Esophagus squamous epithelium (tissue), 5 donors: ENCODE results near the gene CEP19. TPM values are rescaled to one million over a fixed set of nuclear protein-coding genes. Genes with fewer than 3 reads are reported as not detected.

Source experiments
- DNase-seq: peaks from one replicate; lab custom pipeline; 2025; lab: John Stamatoyannopoulos, UW
- H3K27ac ChIP-seq, 4 donors: fragments of 200-600 bp; sonication (generic); one replicate each; pipeline ENCODE4 v1.5.1; 2016 to 2019; ENCODE audit warnings: mild to moderate bottlenecking in 1 of 4
- H3K27me3 ChIP-seq, 4 donors: fragments of 200-600 bp; sonication (generic); 1 replicate in 3 of 4; 2 replicates in 1 of 4; pipeline versions ENCODE4 v1.5.1 to v1.6.0; 2017 to 2021; ENCODE audit warnings: antibody characterized with exemption in 1 of 4
- H3K36me3 ChIP-seq, 3 donors: fragments of 200-600 bp; sonication (generic); one replicate each; pipeline ENCODE4 v1.5.1; 2016 to 2019
- H3K4me1 ChIP-seq, 3 donors: fragments of 200-600 bp; sonication (generic); one replicate each; pipeline ENCODE4 v1.5.1; 2017 to 2019
- H3K4me3 ChIP-seq, 4 donors: fragments of 200-600 bp; sonication (generic); 1 replicate in 3 of 4; 2 replicates in 1 of 4; pipeline ENCODE4 v1.5.1; 2016 to 2019; ENCODE audit warnings: mild to moderate bottlenecking in 2 of 4, moderate library complexity in 1 of 4
- H3K9me3 ChIP-seq, 3 donors: fragments of 200-600 bp; sonication (generic); one replicate each; pipeline ENCODE4 v1.5.1; 2016 to 2019
- POLR2A ChIP-seq, 4 donors: fragments of 450-650 bp; IDR thresholded peaks; one replicate each; pipeline ENCODE4 v1.6.1; 2017; ENCODE audit warnings: antibody characterized with exemption in 4 of 4, mild to moderate bottlenecking in 4 of 4, moderate library complexity in 3 of 4
- WGBS, 2 donors: methylation state at CpG; one replicate each; pipeline ENCODE4 v1.1.5; 2018; 5-methylcytosine and 5-hydroxymethylcytosine counted together
- intact Hi-C: fragments of 100-400 bp; cut with DNase I; formaldehyde crosslinking; loops from one replicate; pipeline ENCODE4 v1.15.0; 2022
- total RNA-seq, 4 donors: library from RNA; depleted of rRNA; stranded (reverse); fragments of >200 nt; gene quantifications; one replicate each; pipeline ENCODE4 v1.1.0, GENCODE V29; 2016
- TF ChIP-seq, protein P1 (sequence below), 6 experiments: fragments of 450-650 bp in 4 of 6; fragments of 200-600 bp in 2 of 6; sonication (generic) in 2 of 6; IDR thresholded peaks; one replicate each; pipeline ENCODE4 v1.5.1; 2016 to 2019; ENCODE audit warnings: antibody characterized with exemption in 6 of 6, mild to moderate bottlenecking in 4 of 6, moderate library complexity in 4 of 6
- donor health status: DM: yes; HTN: yes; CAD: no.

CEP19 gene, protein sequence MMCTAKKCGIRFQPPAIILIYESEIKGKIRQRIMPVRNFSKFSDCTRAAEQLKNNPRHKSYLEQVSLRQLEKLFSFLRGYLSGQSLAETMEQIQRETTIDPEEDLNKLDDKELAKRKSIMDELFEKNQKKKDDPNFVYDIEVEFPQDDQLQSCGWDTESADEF
- 1 to 10 TPM in 3 of 4 donors, under 1 TPM in 1; 0.80 to 3.1 (median 1.2) TPM for total RNA-seq

DNA sequence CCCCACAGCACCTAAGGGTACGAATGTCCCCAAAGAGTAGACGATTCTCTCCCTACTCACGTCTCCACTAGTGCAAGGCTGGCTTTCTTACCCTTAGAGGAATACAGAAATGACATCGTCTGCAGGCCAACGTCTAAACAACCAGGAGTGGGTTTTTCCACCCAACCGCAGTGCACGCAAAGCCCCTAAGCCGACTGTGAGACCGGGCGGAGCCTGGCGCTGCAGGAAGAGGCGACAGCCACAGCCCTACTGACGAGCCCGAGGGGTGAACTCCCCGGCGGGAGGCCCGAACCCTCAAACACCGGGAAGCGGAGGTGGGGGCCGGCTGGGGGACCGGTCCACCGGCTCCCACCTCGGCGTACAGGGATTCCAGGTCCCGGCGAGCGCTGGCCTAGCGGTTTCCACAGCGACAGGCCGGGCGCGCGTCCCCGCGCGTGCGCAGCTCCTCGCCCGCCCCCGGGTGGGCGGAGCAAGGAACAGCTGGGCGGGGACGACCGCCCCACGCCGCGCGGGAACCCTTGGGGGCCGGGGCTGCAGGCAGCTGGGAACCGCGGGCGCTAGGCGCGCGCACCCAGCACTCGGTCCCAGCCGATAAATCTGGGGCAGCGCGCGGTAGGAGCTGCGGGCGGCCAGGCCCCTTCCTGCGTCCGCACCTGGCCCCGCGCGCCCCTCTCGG, at the start of gene CEP19, which contains the start of gene PIGX:
Gene CEP19 (minus strand): TSS at position 413 of the 676 bp plus-strand sequence. CDS start 3,593 bp downstream, outside the sequence.
Gene PIGX (plus strand): TSS at position 540 of the 676 bp plus-strand sequence.
- Histone ChIP-seq H3K9me3 (no peaks in the 10 kb centered on the region), H3K4me1 (peaks cover 14 to 53% (median 20%) of the 10 kb centered on the region in 3 donors), H3K27me3 (no peaks in the 10 kb centered on the region), H3K36me3 (no peaks in the 10 kb centered on the region), H3K4me3 (peak within 1 kb of the TSS; percentile 79 to 95 (median 85)), H3K27ac (peak within 1 kb of the TSS; percentile 92 to 97 (median 96))
- intact Hi-C loops: no loop called here
- 0% methylated on average over 1 of the region's 68 CpGs; no CpG with 5 or more reads in 1 of the 2 donors for WGBS, 2 donors
- peak; percentile 34 for DNase-seq
- peak in 2 of 4 donors; percentile 79 to 92 for TF ChIP-seq POLR2A (IDR thresholded peaks at IDR 0.05)
- TF ChIP-seq, protein P1, sequence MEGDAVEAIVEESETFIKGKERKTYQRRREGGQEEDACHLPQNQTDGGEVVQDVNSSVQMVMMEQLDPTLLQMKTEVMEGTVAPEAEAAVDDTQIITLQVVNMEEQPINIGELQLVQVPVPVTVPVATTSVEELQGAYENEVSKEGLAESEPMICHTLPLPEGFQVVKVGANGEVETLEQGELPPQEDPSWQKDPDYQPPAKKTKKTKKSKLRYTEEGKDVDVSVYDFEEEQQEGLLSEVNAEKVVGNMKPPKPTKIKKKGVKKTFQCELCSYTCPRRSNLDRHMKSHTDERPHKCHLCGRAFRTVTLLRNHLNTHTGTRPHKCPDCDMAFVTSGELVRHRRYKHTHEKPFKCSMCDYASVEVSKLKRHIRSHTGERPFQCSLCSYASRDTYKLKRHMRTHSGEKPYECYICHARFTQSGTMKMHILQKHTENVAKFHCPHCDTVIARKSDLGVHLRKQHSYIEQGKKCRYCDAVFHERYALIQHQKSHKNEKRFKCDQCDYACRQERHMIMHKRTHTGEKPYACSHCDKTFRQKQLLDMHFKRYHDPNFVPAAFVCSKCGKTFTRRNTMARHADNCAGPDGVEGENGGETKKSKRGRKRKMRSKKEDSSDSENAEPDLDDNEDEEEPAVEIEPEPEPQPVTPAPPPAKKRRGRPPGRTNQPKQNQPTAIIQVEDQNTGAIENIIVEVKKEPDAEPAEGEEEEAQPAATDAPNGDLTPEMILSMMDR (IDR thresholded peaks at IDR 0.05): peak in 4 of 6 experiments; percentile 27 to 56 (median 44)

DNA sequence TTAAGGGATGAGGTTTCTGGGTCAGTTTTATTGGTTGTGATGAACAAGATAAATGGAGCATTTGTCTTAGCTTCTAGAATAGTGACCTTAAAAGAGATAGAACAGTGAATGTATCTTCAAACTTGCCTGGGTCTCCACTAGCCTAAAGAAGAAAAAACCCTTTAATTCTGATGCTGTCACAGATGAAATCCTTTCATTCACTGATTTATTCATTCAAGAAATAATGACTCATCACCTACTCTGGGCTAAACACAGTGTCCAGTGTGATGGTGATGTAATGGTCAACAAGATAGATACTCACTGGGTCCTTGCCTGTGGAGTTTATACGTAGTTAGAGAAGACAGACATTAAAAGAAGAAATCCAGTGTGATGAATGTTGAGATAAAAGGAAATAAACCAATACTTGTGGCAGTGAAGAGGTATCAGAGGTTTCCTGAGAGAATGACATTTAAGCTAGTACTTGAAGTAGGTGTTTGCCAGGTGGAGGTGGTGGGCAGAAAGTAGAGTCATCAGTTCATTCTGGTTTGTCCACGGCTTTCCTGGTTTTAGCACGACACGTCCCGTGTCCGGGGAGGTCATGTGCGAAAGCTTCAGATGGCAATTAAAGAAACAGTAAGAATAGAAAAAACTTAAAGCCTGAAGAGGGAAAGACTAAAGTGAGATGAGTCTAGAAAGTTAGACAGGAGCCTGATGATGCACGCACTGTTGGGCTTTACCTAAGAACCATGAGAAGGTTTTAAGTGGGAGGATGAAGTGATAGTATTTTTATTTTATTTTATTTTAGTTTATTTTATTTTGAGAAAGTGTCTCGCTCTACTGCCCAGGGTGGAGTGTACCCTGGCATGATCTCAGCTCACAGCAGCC, 46.1 kb upstream of the CEP19 start:
- H3K27me3 ChIP-seq: no peaks in the 10 kb centered on the region
- DNase-seq: no peak
- H3K9me3 ChIP-seq: peaks cover 0 to 22% (median 18%) of the 10 kb centered on the region in 3 donors
- TF ChIP-seq, protein P1 (IDR thresholded peaks at IDR 0.05): no peak
- TF ChIP-seq POLR2A (IDR thresholded peaks at IDR 0.05): no peak
- H3K4me1 ChIP-seq: no peaks in the 10 kb centered on the region
- WGBS, 2 donors: 82 to 83% methylated on average over 9 of the region's 9 CpGs
- no peak overlapping the region for H3K4me3 ChIP-seq
- H3K27ac ChIP-seq: no peak overlapping the region
- intact Hi-C loops: no loop called here
- H3K36me3 ChIP-seq: peaks cover 0 to 43% (median 0%) of the 10 kb centered on the region in 3 donors

DNA sequence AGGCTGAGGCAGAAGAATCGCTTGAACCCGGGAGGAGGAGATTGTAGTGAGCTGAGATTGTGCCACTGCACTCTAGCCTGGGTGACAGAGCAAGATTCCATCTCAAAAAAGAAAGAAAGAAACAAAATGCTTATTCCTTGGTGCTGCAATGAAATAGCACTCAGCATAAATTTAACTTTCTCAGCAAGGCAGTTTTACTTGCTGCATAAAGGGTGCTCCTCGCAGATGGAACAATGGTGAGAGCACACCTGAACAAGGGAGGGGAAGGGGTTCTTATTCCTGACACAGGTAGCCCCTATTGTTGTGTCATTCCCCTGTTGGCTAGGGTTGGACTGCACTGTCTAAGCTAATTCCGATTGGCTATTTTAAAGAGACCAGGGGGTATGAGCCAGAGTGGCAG, 44.7 kb upstream of the CEP19 start:
- DNase-seq: no peak
- H3K36me3 ChIP-seq: peaks cover 0 to 55% (median 0%) of the 10 kb centered on the region in 3 donors
- peaks cover 0 to 22% (median 18%) of the 10 kb centered on the region in 3 donors for H3K9me3 ChIP-seq
- TF ChIP-seq, protein P1 (IDR thresholded peaks at IDR 0.05): no peak
- no peak for TF ChIP-seq POLR2A (IDR thresholded peaks at IDR 0.05)
- no peak overlapping the region for H3K27ac ChIP-seq
- intact Hi-C loops: no loop called here
- no peak overlapping the region for H3K4me3 ChIP-seq
- no peaks in the 10 kb centered on the region for H3K4me1 ChIP-seq
- H3K27me3 ChIP-seq: no peaks in the 10 kb centered on the region
- 80 to 94% methylated on average over 4 of the region's 4 CpGs for WGBS, 2 donors

DNA sequence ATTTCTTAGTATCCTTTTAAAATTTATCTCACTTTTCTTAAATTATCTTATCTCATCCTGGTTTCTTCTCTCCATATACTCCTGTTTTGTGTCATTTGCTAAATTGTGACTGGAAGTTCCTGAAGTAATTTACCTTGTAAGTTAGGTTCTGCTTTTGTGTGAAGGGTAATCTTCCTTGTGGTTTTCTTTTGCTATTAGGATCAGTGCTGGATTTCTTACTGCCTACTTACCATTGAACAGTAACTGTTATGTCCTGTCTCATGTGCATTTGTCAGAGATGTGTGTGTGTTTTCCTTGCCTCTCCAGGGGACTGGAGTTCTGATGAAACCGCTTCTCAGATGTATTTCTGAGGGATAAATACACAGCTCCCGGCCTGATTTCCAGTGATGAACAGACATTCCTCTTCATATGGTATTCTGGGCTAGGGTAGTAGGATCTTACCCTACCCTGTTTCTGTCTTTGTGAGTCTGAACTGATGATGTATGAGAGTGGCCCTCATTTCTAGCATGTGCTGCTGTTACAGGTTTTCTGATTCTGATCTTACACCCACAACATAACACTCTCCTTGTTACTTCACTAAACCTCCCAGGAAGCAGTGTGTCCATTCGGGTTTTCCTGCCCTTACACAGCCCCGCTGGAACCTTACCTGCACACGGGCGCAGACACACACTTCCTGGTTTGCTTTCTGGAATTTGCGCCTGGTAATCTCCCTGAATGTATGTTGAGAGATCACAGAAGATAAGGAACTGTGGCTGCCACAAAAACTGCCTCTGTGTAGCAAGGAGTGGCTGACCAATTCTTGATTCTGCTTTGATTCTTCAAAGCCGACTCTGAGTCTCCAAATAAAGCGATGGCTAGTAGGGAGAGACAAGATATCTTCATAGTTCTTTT, 42.3 kb upstream of the CEP19 start:
- H3K27ac ChIP-seq: no peak overlapping the region
- no peak overlapping the region for H3K4me3 ChIP-seq
- no peak for TF ChIP-seq POLR2A (IDR thresholded peaks at IDR 0.05)
- TF ChIP-seq, protein P1 (IDR thresholded peaks at IDR 0.05): no peak
- H3K36me3 ChIP-seq: peaks cover 0 to 56% (median 0%) of the 10 kb centered on the region in 3 donors
- WGBS, 2 donors: 75 to 77% methylated on average over 9 of the region's 9 CpGs
- DNase-seq: no peak
- no peaks in the 10 kb centered on the region for H3K27me3 ChIP-seq
- intact Hi-C loops: no loop called here
- peaks cover 0 to 22% (median 18%) of the 10 kb centered on the region in 3 donors for H3K9me3 ChIP-seq
- no peaks in the 10 kb centered on the region for H3K4me1 ChIP-seq
